Measurements from ENCODE around the gene TFDP2.
A peak's percentile ranks its signal among the peaks of the same experiment; 100 is the strongest.

The TFDP2 gene

GRCh38 chr3:142148792-142149672, at the start of gene TFDP2 (continued):
- no peak for TF ChIP-seq TRIM28 (IDR thresholded peaks at IDR 0.05; ENCODE audit: borderline replicate concordance, low read length)
- no peak for TF ChIP-seq ZFP69B (tag by site-specific recombination; IDR thresholded peaks at IDR 0.05)
- TF ChIP-seq ZBTB26 (tag by site-specific recombination; optimal IDR thresholded peaks at IDR 0.05), result peak; percentile 94
- TF ChIP-seq KLF1 (tag by site-specific recombination; IDR thresholded peaks at IDR 0.05), result 0 out of 2 replicates have a peak, but pooled peaks have one; percentile 21

GRCh38 chr3:142188846-142189245, 39.5 kb upstream of the TFDP2 start:
- Histone ChIP-seq H3K27ac (ENCODE audit: extremely low read depth, low read depth, low read length) (no peak overlapping the region), H3K36me3 (ENCODE audit: control insufficient read depth in 2 of 2, insufficient read depth in 1 of 2, low read length in 2 of 2) (peaks cover 0 to 14% of the 10 kb centered on the region in 2 experiments; a peak in 2 of 3 replicates), H3K4me1 (ENCODE audit: control insufficient read depth, insufficient read depth, low read length) (no peaks in the 10 kb centered on the region), H3K4me3 (ENCODE audit: low read depth, low read length) (no peak overlapping the region), H3K9me3 (ENCODE audit: control insufficient read depth, insufficient read depth, low read depth, low read length) (no peaks in the 10 kb centered on the region)
- ChIA-PET CTCF (no interaction called here), POLR2A (no interaction called here)
- no peak for TF ChIP-seq ZNF777 (tag by site-specific recombination; IDR thresholded peaks at IDR 0.05; ENCODE audit: borderline replicate concordance)

GRCh38 chr3:142180761-142181362, 31.5 kb upstream of the TFDP2 start:
- H3K4me1 ChIP-seq (ENCODE audit: control insufficient read depth, insufficient read depth, low read length), result no peaks in the 10 kb centered on the region
- no peak overlapping the region for H3K27ac ChIP-seq (ENCODE audit: extremely low read depth, low read depth, low read length)
- H3K9me3 ChIP-seq (ENCODE audit: control insufficient read depth, insufficient read depth, low read depth, low read length), result no peaks in the 10 kb centered on the region
- no peak overlapping the region for H3K4me3 ChIP-seq (ENCODE audit: low read depth, low read length)
- peaks cover 4 to 46% of the 10 kb centered on the region in 2 experiments; a peak in 2 of 3 replicates for H3K36me3 ChIP-seq (ENCODE audit: control insufficient read depth in 2 of 2, insufficient read depth in 1 of 2, low read length in 2 of 2)
- ChIA-PET CTCF (interaction anchor here (0.8 to 1.8 kb wide), 5 partner anchors 9 to 164 kb away, joined by 3 to 12 read pairs (median 3); no protein-coding TSS in a partner anchor), POLR2A (no interaction called here)
- TF ChIP-seq ZNF701 (tag by site-specific recombination; IDR thresholded peaks at IDR 0.05) (no peak), ZBTB20 (tag by site-specific recombination; IDR thresholded peaks at IDR 0.05) (no peak), ZNF146 (tag by site-specific recombination; IDR thresholded peaks at IDR 0.05) (no peak), CTCF (tag by site-specific recombination; IDR thresholded peaks at IDR 0.05) (no peak), ZNF639 (tag by site-specific recombination; IDR thresholded peaks at IDR 0.05) (no peak), ZNF571 (tag by site-specific recombination; IDR thresholded peaks at IDR 0.05) (no peak), ZNF221 (tag by site-specific recombination; IDR thresholded peaks at IDR 0.05; ENCODE audit: borderline replicate concordance) (no peak), ZNF423 (tag by site-specific recombination; IDR thresholded peaks at IDR 0.05) (no peak), ZNF707 (tag by site-specific recombination; IDR thresholded peaks at IDR 0.05) (no peak), ZNF202 (tag by site-specific recombination; IDR thresholded peaks at IDR 0.05; ENCODE audit: borderline replicate concordance) (no peak), ZSCAN16 (tag by site-specific recombination; IDR thresholded peaks at IDR 0.05) (no peak), SCRT1 (tag by site-specific recombination; IDR thresholded peaks at IDR 0.05; ENCODE audit: borderline replicate concordance) (no peak), ZNF26 (tag by site-specific recombination; IDR thresholded peaks at IDR 0.05) (no peak), ZBTB17 (tag by site-specific recombination; IDR thresholded peaks at IDR 0.05) (no peak), MEIS1 (CRISPR knock-in tag; IDR thresholded peaks at IDR 0.05; ENCODE audit: borderline replicate concordance) (no peak), PRDM6 (tag by site-specific recombination; IDR thresholded peaks at IDR 0.05) (no peak), ZNF785 (tag by site-specific recombination; IDR thresholded peaks at IDR 0.05) (no peak), EGR2 (tag by site-specific recombination; IDR thresholded peaks at IDR 0.05; ENCODE audit: low read depth) (no peak)
